ENCODE results near the gene KLHDC8A.

Gene KLHDC8A

GRCh38 chr1:205351984-205352713 is 4.6 kb downstream of the KLHDC8A start (continued):
- no peak for TF ChIP-seq KLF10 (tag by site-specific recombination; IDR thresholded peaks at IDR 0.05)
- TF ChIP-seq GFI1B (tag by site-specific recombination; IDR thresholded peaks at IDR 0.05) = no peak
- TF ChIP-seq ZIC2 (tag by site-specific recombination; IDR thresholded peaks at IDR 0.05) = 0 out of 2 replicates have a peak, but pooled peaks have one; percentile 48
- TF ChIP-seq HIC1 (tag by site-specific recombination; IDR thresholded peaks at IDR 0.05) = no peak
- TF ChIP-seq ZNF776 (tag by site-specific recombination; IDR thresholded peaks at IDR 0.05; ENCODE audit: borderline replicate concordance) = no peak
- no peak for TF ChIP-seq ZNF658 (tag by site-specific recombination; IDR thresholded peaks at IDR 0.05)
- peak; percentile 19; the same call in 1 of the 2 replicates for TF ChIP-seq SP2 (tag by site-specific recombination; IDR thresholded peaks at IDR 0.05)
- no peak for TF ChIP-seq ZNF292 (tag by site-specific recombination; IDR thresholded peaks at IDR 0.05; ENCODE audit: borderline replicate concordance, low read depth)
- TF ChIP-seq ZNF830 (tag by site-specific recombination; IDR thresholded peaks at IDR 0.05; ENCODE audit: low read depth) = no peak
- no peak for TF ChIP-seq ZBTB1 (tag by site-specific recombination; IDR thresholded peaks at IDR 0.05)
- peak; percentile 72 for TF ChIP-seq KLF1 (tag by site-specific recombination; IDR thresholded peaks at IDR 0.05)
- 0 out of 2 replicates have a peak, but pooled peaks have one; percentile 35 for TF ChIP-seq ZBTB10 (tag by site-specific recombination; IDR thresholded peaks at IDR 0.05)
- TF ChIP-seq ZNF639 (tag by site-specific recombination; IDR thresholded peaks at IDR 0.05) = no peak
- no peak for TF ChIP-seq ZNF416 (tag by site-specific recombination; IDR thresholded peaks at IDR 0.05)
- no peak for TF ChIP-seq ZFP41 (tag by site-specific recombination; IDR thresholded peaks at IDR 0.05; ENCODE audit: borderline replicate concordance)
- no peak for TF ChIP-seq ZNF621 (tag by site-specific recombination; IDR thresholded peaks at IDR 0.05)

GRCh38 chr1:205350691-205351141 is 6.0 kb downstream of the KLHDC8A start:
- Histone ChIP-seq H3K4me3 (ENCODE audit: low read depth, low read length) (no peak overlapping the region), H3K36me3 (ENCODE audit: control insufficient read depth in 2 of 2, insufficient read depth in 1 of 2, low read length in 2 of 2) (no peaks in the 10 kb centered on the region), H3K27ac (ENCODE audit: extremely low read depth, low read depth, low read length) (no peak overlapping the region), H3K4me1 (ENCODE audit: control insufficient read depth, insufficient read depth, low read length) (no peaks in the 10 kb centered on the region; the same call in 1 of the 2 replicates), H3K9me3 (ENCODE audit: control insufficient read depth, insufficient read depth, low read depth, low read length) (no peaks in the 10 kb centered on the region)
- CTCF ChIA-PET = interaction anchor here (0.6 to 4.3 kb wide), 9 partner anchors 11 to 1871 kb away, joined by 3 to 62 read pairs (median 6); no protein-coding TSS in a partner anchor
- POLR2A ChIA-PET = no interaction called here
- TF ChIP-seq ZIC2 (tag by site-specific recombination; IDR thresholded peaks at IDR 0.05) (peak; percentile 28; the same call in 1 of the 2 replicates), TSHZ1 (tag by site-specific recombination; IDR thresholded peaks at IDR 0.05; ENCODE audit: borderline replicate concordance) (peak; percentile 15; the same call in 1 of the 2 replicates), ZNF324 (tag by site-specific recombination; IDR thresholded peaks at IDR 0.05) (no peak), ZBTB1 (tag by site-specific recombination; IDR thresholded peaks at IDR 0.05) (no peak), ZNF585B (tag by site-specific recombination; IDR thresholded peaks at IDR 0.05) (no peak), ZNF23 (tag by site-specific recombination; IDR thresholded peaks at IDR 0.05; ENCODE audit: borderline replicate concordance) (no peak), ZNF623 (tag by site-specific recombination; IDR thresholded peaks at IDR 0.05) (no peak), ZNF791 (tag by site-specific recombination; IDR thresholded peaks at IDR 0.05) (no peak), ZNF658 (tag by site-specific recombination; IDR thresholded peaks at IDR 0.05) (no peak), WT1 (tag by site-specific recombination; IDR thresholded peaks at IDR 0.05) (no peak), ZSCAN4 (tag by site-specific recombination; IDR thresholded peaks at IDR 0.05) (peak; percentile 95), ZNF530 (tag by site-specific recombination; IDR thresholded peaks at IDR 0.05; ENCODE audit: low read depth) (no peak)

All from HEK293 (cell line).